OCI-LY3 (cell line): Measurements from ENCODE around the gene EPS15.
"Not testable (repeated sequence)": the region's sequence is repeated elsewhere in the genome, so short reads cannot be mapped to it uniquely, and the experiment has no call there.

Source experiments
- H2AFZ ChIP-seq: fragments of 200-600, 300-600 bp; shearing (Covaris generic); 2 replicates; pipeline ENCODE4 v1.6.0; 2014; ENCODE audit warnings: antibody characterized with exemption, low read depth, low read length
- H3K27ac ChIP-seq: fragments of 200-600, 300-600 bp; sonication (generic); 2 replicates; pipeline ENCODE4 v1.5.1; 2014; ENCODE audit warnings: mild to moderate bottlenecking, low read length, moderate library complexity, mixed read lengths
- H3K27me3 ChIP-seq: fragments of 200-600, 300-600 bp; sonication (generic); 2 replicates; pipeline ENCODE4 v1.6.1; 2014; ENCODE audit warnings: low read depth, low read length, mixed read lengths
- H3K36me3 ChIP-seq: fragments of 200-600, 300-600 bp; sonication (generic); replicated peaks from 2 replicates; pipeline ENCODE3; 2014; ENCODE audit warnings: low read depth, low read length, mixed read lengths
- H3K4me1 ChIP-seq: fragments of 300-600, 200-600 bp; sonication (generic); 2 replicates; pipeline ENCODE4 v1.6.1; 2014; ENCODE audit warnings: low read length, mixed read lengths
- H3K4me2 ChIP-seq: fragments of 200-600, 300-600 bp; sonication (generic); 2 replicates; pipeline ENCODE4 v1.6.1; 2014; ENCODE audit warnings: low read length, mixed read lengths
- H3K4me3 ChIP-seq: fragments of 300-600, 200-600 bp; sonication (generic); 2 replicates; pipeline ENCODE4 v1.5.1; 2014; ENCODE audit warnings: antibody characterized with exemption, mild to moderate bottlenecking, low read length, moderate library complexity
- H3K79me2 ChIP-seq: fragments of 300-600, 200-600 bp; shearing (Covaris generic); 2 replicates; pipeline ENCODE4 v1.6.1; 2014; ENCODE audit warnings: mild to moderate bottlenecking, low read length, mixed read lengths
- H3K9ac ChIP-seq: fragments of 300-600, 200-600 bp; shearing (Covaris generic); 2 replicates; pipeline ENCODE4 v1.6.0; 2014; ENCODE audit warnings: mild to moderate bottlenecking, low read length, moderate library complexity
- H3K9me3 ChIP-seq: fragments of 200-600, 300-600 bp; shearing (Covaris generic); 2 replicates; pipeline ENCODE4 v1.6.1; 2014; ENCODE audit warnings: low read length, mixed read lengths; ENCODE audit not compliant: insufficient read depth
- H4K20me1 ChIP-seq: fragments of 200-600, 300-600 bp; sonication (generic); 2 replicates; pipeline ENCODE4 v1.6.1; 2016; ENCODE audit warnings: low read length, mixed read lengths; ENCODE audit not compliant: insufficient read depth
- EZH2phosphoT487 ChIP-seq: fragments of 200-600 bp; shearing (Covaris generic); IDR thresholded peaks from 2 replicates; pipeline ENCODE4 v1.6.1; 2018; ENCODE audit warnings: antibody characterized with exemption, mixed run types, low read depth
- TF ChIP-seq, protein P1 (sequence below): fragments of 200-600, 300-600 bp; sonication (generic); IDR thresholded peaks from 2 replicates; pipeline ENCODE4 v1.5.1; 2014; ENCODE audit warnings: antibody characterized with exemption, low read length, low read depth

EPS15 gene

GRCh38 chr1:51534447-51534846 lies 15.4 kb upstream of the EPS15 start:
- no peaks in the 10 kb centered on the region for H3K79me2 ChIP-seq
- H4K20me1 ChIP-seq: no peaks in the 10 kb centered on the region
- H2AFZ ChIP-seq: 0 out of 2 replicates have a peak overlapping the region, but pooled peaks have one; percentile 33
- no peak overlapping the region for H3K4me2 ChIP-seq
- H3K4me1 ChIP-seq: peaks cover 12% of the 10 kb centered on the region
- H3K36me3 ChIP-seq: no peaks in the 10 kb centered on the region
- no peak overlapping the region for H3K4me3 ChIP-seq
- no peaks in the 10 kb centered on the region for H3K9me3 ChIP-seq
- no peaks in the 10 kb centered on the region for H3K27me3 ChIP-seq
- TF ChIP-seq, protein P1, sequence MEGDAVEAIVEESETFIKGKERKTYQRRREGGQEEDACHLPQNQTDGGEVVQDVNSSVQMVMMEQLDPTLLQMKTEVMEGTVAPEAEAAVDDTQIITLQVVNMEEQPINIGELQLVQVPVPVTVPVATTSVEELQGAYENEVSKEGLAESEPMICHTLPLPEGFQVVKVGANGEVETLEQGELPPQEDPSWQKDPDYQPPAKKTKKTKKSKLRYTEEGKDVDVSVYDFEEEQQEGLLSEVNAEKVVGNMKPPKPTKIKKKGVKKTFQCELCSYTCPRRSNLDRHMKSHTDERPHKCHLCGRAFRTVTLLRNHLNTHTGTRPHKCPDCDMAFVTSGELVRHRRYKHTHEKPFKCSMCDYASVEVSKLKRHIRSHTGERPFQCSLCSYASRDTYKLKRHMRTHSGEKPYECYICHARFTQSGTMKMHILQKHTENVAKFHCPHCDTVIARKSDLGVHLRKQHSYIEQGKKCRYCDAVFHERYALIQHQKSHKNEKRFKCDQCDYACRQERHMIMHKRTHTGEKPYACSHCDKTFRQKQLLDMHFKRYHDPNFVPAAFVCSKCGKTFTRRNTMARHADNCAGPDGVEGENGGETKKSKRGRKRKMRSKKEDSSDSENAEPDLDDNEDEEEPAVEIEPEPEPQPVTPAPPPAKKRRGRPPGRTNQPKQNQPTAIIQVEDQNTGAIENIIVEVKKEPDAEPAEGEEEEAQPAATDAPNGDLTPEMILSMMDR: no peak
- no peak for TF ChIP-seq EZH2phosphoT487
- no peak overlapping the region for H3K27ac ChIP-seq
- no peak overlapping the region for H3K9ac ChIP-seq

- H3K4me2 ChIP-seq: no peak overlapping the region
- H3K27ac ChIP-seq: no peak overlapping the region
- no peaks in the 10 kb centered on the region for H4K20me1 ChIP-seq
- H3K27me3 ChIP-seq: no peaks in the 10 kb centered on the region
- H3K4me3 ChIP-seq: no peak overlapping the region
- H3K36me3 ChIP-seq: no peaks in the 10 kb centered on the region
- H3K9ac ChIP-seq: no peak overlapping the region
- no peaks in the 10 kb centered on the region for H3K79me2 ChIP-seq
- no peak for TF ChIP-seq EZH2phosphoT487
- TF ChIP-seq, protein P1: no peak
- H2AFZ ChIP-seq: no peak overlapping the region
- peaks cover 12% of the 10 kb centered on the region for H3K4me1 ChIP-seq
- H3K9me3 ChIP-seq: no peaks in the 10 kb centered on the region
Measured at GRCh38 chr1:51532853-51533252, 13.8 kb upstream of the EPS15 start.

- H3K4me3 ChIP-seq, H3K36me3 ChIP-seq, H3K79me2 ChIP-seq, H3K9ac ChIP-seq, H3K27me3 ChIP-seq, H2AFZ ChIP-seq, H3K9me3 ChIP-seq, H3K27ac ChIP-seq, H3K4me2 ChIP-seq, H4K20me1 ChIP-seq: not testable (repeated sequence)
- peaks cover 16% of the 10 kb centered on the region for H3K4me1 ChIP-seq
Measured at GRCh38 chr1:51530447-51530846, 11.4 kb upstream of the EPS15 start.

DNA sequence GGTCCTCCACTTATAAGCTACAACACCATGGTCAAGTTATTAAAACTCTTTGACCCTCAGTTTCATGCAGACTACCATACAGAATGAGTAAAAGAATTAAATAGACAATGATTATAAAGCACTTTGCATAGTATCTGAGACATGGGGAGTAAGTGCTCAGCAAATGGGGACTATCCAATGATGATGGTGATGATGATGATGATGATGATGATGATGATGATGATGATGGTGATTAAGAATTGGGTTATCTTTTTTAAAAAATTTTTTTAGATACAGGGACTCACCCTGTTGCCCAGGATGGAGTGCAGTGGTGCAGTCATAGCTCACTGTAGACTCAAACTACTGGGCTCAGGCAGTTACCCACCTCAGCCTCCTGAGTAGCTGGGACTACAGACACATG lies 8.1 kb upstream of the EPS15 start:
- Histone ChIP-seq H3K27me3 (no peaks in the 10 kb centered on the region), H3K4me2 (no peak overlapping the region), H3K4me3 (no peak overlapping the region), H3K9ac (no peak overlapping the region), H3K4me1 (peaks cover 6% of the 10 kb centered on the region; the same call in 1 of the 2 replicates), H3K9me3 (no peaks in the 10 kb centered on the region), H3K79me2 (no peaks in the 10 kb centered on the region), H3K36me3 (no peaks in the 10 kb centered on the region), H2AFZ (no peak overlapping the region), H4K20me1 (no peaks in the 10 kb centered on the region), H3K27ac (no peak overlapping the region)
- TF ChIP-seq EZH2phosphoT487: no peak
- TF ChIP-seq, protein P1: no peak

DNA sequence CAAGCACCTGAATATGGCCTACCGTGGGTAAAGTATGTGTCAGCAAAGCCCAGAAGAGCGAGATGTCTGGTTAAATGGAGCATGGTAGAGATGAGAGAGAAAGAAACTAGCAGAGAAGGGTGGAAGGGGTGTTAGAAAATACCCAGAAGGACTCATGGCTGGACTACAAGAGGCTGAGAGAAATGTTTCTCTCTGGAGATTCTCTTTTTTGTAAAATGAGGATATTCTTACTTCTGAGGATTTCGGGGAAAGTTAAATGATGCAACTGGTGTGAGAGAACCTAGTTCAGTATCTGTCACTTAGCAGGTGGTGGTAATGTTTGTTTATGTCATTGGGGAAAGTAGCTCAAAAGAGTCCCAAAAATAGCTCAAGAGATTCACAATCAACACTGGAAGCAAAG lies 7.2 kb upstream of the EPS15 start:
- TF ChIP-seq EZH2phosphoT487: no peak
- TF ChIP-seq, protein P1: no peak
- H3K4me2 ChIP-seq: peak overlapping the region; percentile 2; the same call in 1 of the 2 replicates
- H3K9me3 ChIP-seq: no peaks in the 10 kb centered on the region
- no peaks in the 10 kb centered on the region for H3K27me3 ChIP-seq
- H3K4me1 ChIP-seq: peaks cover 6% of the 10 kb centered on the region; the same call in 1 of the 2 replicates
- H3K27ac ChIP-seq: no peak overlapping the region
- no peak overlapping the region for H3K4me3 ChIP-seq
- H3K79me2 ChIP-seq: no peaks in the 10 kb centered on the region
- no peak overlapping the region for H2AFZ ChIP-seq
- no peaks in the 10 kb centered on the region for H4K20me1 ChIP-seq
- no peaks in the 10 kb centered on the region for H3K36me3 ChIP-seq
- no peak overlapping the region for H3K9ac ChIP-seq
